Subcutaneous abdominal adipose tissue (tissue), 5 donors: Measurements from ENCODE around the gene SPACA4.

Experiments used
- H3K27ac ChIP-seq: one replicate; pipeline ENCODE4 v1.7.0; 2013; ENCODE audit warnings: low read depth, mild to moderate bottlenecking, inconsistent platforms, low read length, moderate library complexity
- H3K27me3 ChIP-seq, 5 donors: one replicate each; pipeline ENCODE4 v1.7.0; 2013; ENCODE audit warnings: low read length in 5 of 5, inconsistent platforms in 1 of 5; ENCODE audit not compliant: control insufficient read depth in 5 of 5, insufficient read depth in 4 of 5
- H3K36me3 ChIP-seq, 5 donors: one replicate each; pipeline ENCODE4 v1.7.0; 2013; ENCODE audit warnings: low read length in 5 of 5; ENCODE audit not compliant: control insufficient read depth in 5 of 5, insufficient read depth in 5 of 5
- H3K4me1 ChIP-seq, 5 donors: one replicate each; pipeline ENCODE4 v1.7.0; 2013; ENCODE audit warnings: low read length in 5 of 5, mild to moderate bottlenecking in 3 of 5, moderate library complexity in 1 of 5; ENCODE audit not compliant: control insufficient read depth in 5 of 5, insufficient read depth in 5 of 5
- H3K4me3 ChIP-seq, 5 donors: one replicate each; pipeline ENCODE4 v1.7.0; 2013; ENCODE audit warnings: low read length in 5 of 5, low read depth in 1 of 5
- H3K9ac ChIP-seq, 5 donors: one replicate each; pipeline ENCODE4 v1.7.0; 2013; ENCODE audit warnings: low read length in 5 of 5, mild to moderate bottlenecking in 4 of 5, moderate library complexity in 3 of 5
- H3K9me3 ChIP-seq, 5 donors: one replicate each; pipeline ENCODE4 v1.7.0; 2013; ENCODE audit warnings: low read length in 5 of 5; ENCODE audit not compliant: control insufficient read depth in 5 of 5
- donor health status: healthy.
- donor health status: healthy.
- donor health status: healthy.
- donor health status: healthy.
- donor health status: healthy.

Gene SPACA4

DNA sequence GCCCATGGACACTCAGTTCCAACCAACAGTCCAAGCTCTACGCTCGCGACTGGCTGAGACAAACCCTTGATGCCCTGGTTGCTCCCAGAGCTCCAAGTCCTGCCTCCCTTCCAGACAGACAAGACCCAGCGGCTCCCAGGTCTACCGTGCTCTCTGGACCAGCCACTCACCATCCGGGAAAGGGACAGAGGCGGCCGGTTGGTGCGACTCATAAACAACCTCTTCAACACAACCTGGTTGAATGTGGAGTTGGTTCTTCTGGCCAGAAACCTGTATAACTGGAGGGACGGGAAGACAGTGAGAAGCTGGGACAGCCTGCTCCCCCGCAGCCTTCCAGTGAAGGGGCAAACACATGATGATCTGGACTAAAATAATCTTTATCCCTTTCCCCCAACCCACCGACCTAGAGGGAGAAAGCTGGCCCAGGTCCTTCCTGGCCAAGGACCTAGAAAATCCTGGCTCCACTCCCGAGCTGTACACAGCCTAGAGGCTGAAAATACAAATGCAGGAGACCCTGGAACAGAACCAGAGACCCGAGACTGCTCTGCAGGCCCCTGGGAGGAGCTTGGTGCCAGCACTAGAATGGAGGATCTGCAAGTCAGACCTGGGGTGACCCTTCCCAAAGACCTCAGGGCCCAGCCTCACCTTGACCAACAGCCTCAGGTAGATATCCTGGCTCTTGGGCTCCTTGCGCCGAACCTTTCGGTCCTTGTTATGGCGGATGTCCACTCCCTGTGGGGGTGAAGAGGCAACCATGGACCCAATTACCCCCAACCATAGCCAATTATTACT, 10.8 kb downstream of the SPACA4 start:
- Histone ChIP-seq H3K4me1 (peaks cover 10 to 46% (median 35%) of the 10 kb centered on the region in 5 donors), H3K36me3 (peaks cover 0 to 32% (median 30%) of the 10 kb centered on the region in 5 donors), H3K9ac (peak overlapping the region; percentile 81 to 97 (median 88)), H3K27me3 (no peaks in the 10 kb centered on the region), H3K9me3 (no peaks in the 10 kb centered on the region), H3K4me3 (peak overlapping the region; percentile 86 to 98 (median 97)), H3K27ac (peak overlapping the region; percentile 89)

DNA sequence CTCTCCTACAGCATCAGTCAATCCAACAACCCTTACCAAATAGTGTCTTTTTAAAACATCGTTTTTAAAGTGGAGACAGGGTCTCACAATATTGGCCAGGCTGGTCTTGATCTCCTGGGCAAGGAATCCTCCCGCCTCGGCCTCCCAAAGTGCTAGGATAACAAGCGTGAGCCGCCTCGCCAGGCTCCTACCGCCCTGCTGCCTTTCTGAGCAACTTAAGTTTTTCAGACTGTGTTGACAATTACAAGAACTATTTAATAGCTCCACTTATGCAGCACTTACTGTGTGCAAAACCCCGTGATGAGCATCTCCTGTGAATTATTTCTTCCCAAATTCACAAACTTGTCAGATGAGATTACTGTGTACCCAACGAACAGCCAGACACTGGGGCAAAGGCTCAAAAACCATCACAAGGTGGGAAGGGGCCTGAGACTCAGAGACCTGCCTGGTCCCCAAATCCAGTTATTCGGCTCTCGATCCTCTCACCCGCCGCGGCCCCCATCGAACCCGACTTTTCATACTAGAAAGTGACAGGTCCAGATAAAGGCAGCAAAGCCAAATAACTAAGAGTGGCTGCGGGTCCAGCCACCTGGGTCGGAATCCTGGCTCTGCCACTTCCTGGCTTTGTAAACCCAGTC, 11.9 kb downstream of the SPACA4 start:
- H3K9ac ChIP-seq: peak overlapping the region; percentile 81 to 97 (median 88)
- H3K27me3 ChIP-seq: no peaks in the 10 kb centered on the region
- H3K4me3 ChIP-seq: peak overlapping the region; percentile 86 to 98 (median 97)
- H3K36me3 ChIP-seq: peaks cover 0 to 32% (median 30%) of the 10 kb centered on the region in 5 donors
- peak overlapping the region; percentile 89 for H3K27ac ChIP-seq
- peaks cover 11 to 55% (median 40%) of the 10 kb centered on the region in 5 donors for H3K4me1 ChIP-seq
- no peaks in the 10 kb centered on the region for H3K9me3 ChIP-seq

DNA sequence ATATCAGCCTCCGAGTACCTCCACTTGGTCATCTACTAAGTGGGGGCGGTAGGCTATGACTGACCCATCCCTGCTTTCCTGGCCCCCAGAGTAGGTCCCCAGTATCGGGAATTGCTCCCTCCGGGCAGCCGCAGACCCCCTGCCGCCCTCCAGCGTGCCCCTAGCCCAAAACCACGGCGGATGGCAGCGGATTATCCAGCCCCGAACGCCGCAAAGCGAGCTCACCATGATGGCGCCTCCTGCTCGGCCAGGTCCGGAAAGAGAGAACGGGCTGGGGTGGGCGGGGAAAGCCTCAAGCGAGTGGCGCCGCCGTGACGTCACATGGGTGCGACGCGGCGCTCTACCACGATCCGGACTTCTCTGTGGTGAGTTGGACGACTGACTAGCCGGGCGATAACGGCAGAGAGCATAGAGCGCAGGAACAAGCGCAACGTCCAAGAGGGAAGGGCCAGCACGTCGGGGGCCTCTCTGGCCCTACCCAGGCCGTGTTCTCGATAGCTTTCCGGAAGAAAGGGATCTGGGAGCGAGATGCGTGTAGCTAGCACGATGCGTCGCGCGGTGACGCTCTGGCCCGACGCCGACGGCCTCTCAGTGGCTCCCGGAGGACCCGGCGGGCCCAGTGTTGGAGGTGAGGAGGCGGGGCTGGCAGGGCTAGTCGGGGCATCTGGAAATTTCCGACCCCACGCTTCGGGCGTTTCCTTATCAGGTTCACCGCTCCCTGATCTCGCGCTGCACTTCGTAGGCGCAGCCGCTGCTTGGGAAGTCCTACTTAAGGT, 12.6 kb downstream of the SPACA4 start, which contains the start of the genes RPL18 and SPHK2:
TSS of gene RPL18 (minus strand) at position 263 of the 776 bp plus-strand sequence. CDS start at position 228, 35 bp downstream.
TSS of gene SPHK2 (plus strand) at position 591 of the 776 bp plus-strand sequence. CDS start 1,009 bp downstream, outside the sequence.
- Histone ChIP-seq H3K9ac (peak within 1 kb of the TSS; percentile 84 to 97 (median 90)), H3K27me3 (no peaks in the 10 kb centered on the region), H3K9me3 (no peaks in the 10 kb centered on the region), H3K36me3 (peaks cover 0 to 32% (median 30%) of the 10 kb centered on the region in 5 donors), H3K27ac (peak within 1 kb of the TSS; percentile 89), H3K4me1 (peaks cover 16 to 58% (median 45%) of the 10 kb centered on the region in 5 donors), H3K4me3 (peak within 1 kb of the TSS; percentile 86 to 98 (median 97))

DNA sequence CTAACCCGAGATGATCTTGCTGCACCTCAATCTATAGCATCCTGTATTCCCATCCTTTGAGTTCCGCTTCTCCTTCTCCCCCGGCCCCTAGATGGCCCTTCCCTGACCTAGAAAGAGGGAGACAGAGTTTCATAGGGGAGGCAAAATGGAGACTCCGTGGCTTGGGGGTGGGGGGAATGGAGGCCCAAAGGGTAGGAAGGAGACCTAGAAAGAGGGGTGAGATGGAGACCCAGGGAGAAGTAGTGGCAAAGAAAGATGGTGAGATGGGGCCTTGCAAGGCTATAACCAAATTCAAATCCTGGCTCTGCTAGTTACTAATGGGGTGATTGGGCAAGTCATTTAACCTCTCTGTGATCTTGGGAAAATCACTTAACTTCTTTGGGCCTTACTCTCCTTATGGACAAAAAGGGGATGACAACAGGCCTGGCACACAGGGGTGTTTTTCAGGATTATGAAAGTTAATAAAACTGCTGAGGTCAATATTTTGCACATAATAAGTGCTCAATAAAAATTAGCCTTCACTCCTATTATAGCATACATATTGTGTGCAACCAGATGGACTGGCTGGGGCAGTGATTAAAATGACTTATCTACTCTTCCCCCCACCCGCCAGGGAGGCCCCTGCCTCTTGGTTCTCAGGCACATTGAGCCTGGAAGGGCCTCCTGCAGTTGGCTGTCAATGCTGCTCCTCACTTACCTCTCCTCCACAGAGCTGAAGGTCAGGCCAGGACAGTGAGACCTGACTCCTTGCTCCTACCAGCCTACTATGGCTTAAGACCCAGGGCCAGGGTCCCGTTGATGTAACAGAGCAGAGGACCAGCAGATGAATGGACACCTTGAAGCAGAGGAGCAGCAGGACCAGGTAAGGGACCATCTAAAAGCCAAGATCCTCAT, 13.4 kb downstream of the SPACA4 start:
- H3K27ac ChIP-seq: peak overlapping the region; percentile 89
- H3K4me1 ChIP-seq: peaks cover 16 to 63% (median 52%) of the 10 kb centered on the region in 5 donors
- peak overlapping the region; percentile 70 to 95 (median 84) for H3K9ac ChIP-seq
- H3K36me3 ChIP-seq: peaks cover 0 to 29% (median 28%) of the 10 kb centered on the region in 5 donors
- peak overlapping the region; percentile 85 to 97 (median 97) for H3K4me3 ChIP-seq
- no peaks in the 10 kb centered on the region for H3K9me3 ChIP-seq
- no peaks in the 10 kb centered on the region for H3K27me3 ChIP-seq

DNA sequence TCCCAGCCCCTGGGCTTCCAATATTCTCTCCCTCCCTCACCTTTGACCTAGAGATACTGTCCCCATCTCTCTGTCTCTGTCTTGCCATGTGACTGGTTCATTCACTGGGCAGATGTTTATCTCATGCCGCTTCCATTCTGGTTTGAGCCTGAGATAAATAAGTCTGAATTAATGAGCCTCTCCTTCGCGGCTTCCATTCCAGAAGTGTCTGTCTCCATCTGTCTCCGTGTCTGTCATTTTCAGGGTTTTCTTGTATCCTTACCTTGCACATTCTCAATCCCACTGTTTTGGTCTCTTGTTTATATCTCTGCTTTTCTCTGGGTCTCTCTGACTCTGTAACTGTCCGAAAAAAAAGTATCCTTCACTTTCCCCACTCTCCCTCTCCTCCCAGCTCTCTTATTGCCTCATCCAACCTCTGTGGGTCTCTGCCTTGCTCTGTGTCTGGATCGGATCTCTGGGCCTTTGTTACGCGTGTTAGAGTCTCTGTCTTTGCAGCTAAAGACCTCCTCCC, 17.1 kb downstream of the SPACA4 start:
- Histone ChIP-seq H3K4me3 (peak overlapping the region; percentile 32 to 64 (median 59)), H3K27ac (peak overlapping the region; percentile 65), H3K9ac (peak overlapping the region; percentile 0 to 68 (median 34)), H3K9me3 (no peaks in the 10 kb centered on the region), H3K27me3 (no peaks in the 10 kb centered on the region), H3K4me1 (peaks cover 8 to 54% (median 37%) of the 10 kb centered on the region in 5 donors), H3K36me3 (peaks cover 0 to 11% (median 2%) of the 10 kb centered on the region in 5 donors)

DNA sequence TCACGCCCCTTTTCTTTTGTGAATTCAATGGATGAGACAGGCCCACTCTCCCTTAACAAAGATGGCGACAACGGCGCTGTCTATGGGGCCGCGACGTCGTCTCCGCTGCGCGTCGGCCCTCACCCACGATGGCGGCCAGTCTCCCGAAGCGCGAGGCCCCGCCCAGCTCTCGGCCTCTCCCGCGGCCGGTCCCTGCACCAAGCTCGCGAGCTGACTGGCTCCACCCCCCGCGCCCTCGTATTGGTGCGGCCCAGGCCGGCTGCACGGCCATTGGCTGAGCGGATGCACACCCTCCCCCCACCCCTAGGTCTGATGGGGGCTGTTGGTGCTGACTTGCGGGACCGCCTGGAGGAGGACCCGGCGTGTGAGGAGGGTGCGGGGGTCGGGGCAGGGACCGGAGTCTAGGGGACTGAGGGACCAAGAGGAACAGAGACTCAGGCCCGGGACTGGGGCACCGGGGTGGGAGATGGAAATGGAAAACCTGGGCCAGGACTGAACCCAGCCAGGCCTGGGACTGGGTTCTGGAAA, 17.6 kb downstream of the SPACA4 start:
- Histone ChIP-seq H3K27ac (peak overlapping the region; percentile 65), H3K27me3 (no peaks in the 10 kb centered on the region), H3K9ac (peak overlapping the region in 3 of 5 donors; percentile 34 to 76 (median 65)), H3K36me3 (peaks cover 0 to 11% (median 2%) of the 10 kb centered on the region in 5 donors), H3K9me3 (no peaks in the 10 kb centered on the region), H3K4me1 (peaks cover 7 to 57% (median 37%) of the 10 kb centered on the region in 5 donors), H3K4me3 (peak overlapping the region; percentile 53 to 64 (median 60))

DNA sequence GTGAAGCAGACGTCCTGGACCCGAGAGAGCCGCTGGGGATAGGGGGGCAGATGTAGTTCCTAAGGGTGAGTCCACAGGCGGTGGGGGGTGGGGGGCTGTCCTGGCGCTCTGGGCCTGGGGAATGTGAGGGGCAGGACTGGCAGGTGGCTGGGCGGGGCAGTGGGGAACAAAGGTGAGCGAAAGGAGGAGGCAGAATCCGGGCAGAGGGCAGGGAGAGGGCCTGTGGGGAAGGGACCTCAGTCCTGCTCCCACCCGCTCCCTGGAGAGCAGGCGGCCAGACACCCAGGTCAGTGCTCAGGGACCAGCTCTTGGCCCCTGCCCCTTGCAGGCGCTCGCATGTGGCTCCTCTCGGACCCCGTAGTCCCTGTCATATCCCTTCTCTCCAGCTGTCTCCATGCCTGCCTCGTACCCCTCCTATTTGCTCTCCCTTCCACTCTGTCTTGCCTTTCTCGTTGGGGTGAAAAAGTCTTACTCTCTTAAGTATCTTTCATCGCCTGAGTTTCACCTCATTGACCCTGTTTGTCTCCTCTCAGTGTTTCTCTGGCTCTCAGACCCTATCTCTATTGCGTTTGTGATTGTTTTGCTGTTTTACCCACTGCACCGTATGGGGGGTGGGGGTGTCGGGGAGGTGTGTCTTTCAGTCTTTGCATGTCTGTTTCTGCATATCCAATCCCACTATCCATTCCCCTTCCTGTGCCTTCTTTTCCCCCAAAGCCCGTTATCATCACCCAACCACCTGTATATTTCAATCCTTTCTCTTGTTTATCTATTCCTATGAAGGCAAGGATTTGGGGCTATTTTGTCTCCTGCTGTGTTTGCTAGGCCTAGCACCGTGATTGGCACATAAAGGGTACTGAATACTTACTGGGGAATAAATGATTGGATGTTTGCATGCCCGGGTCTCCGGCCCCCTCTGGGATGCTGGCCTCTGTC, 18.5 kb downstream of the SPACA4 start:
- Histone ChIP-seq H3K4me3 (peak overlapping the region in 4 of 5 donors; percentile 47 to 63 (median 53)), H3K4me1 (peaks cover 6 to 57% (median 31%) of the 10 kb centered on the region in 5 donors), H3K27me3 (no peaks in the 10 kb centered on the region), H3K36me3 (peaks cover 0 to 21% (median 2%) of the 10 kb centered on the region in 5 donors), H3K27ac (no peak overlapping the region), H3K9ac (peak overlapping the region in 2 of 5 donors; percentile 59 to 76), H3K9me3 (no peaks in the 10 kb centered on the region)

DNA sequence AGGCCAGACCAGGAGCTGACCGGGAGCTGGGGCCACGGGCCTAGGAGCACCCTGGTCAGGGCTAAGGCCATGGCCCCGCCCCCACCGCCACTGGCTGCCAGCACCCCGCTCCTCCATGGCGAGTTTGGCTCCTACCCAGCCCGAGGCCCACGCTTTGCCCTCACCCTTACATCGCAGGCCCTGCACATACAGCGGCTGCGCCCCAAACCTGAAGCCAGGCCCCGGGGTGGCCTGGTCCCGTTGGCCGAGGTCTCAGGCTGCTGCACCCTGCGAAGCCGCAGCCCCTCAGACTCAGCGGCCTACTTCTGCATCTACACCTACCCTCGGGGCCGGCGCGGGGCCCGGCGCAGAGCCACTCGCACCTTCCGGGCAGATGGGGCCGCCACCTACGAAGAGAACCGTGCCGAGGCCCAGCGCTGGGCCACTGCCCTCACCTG, 19.4 kb downstream of the SPACA4 start:
- Histone ChIP-seq H3K9ac (no peak overlapping the region), H3K9me3 (no peaks in the 10 kb centered on the region), H3K27ac (no peak overlapping the region), H3K36me3 (peaks cover 0 to 26% (median 3%) of the 10 kb centered on the region in 5 donors), H3K4me1 (peaks cover 6 to 62% (median 36%) of the 10 kb centered on the region in 5 donors), H3K27me3 (no peaks in the 10 kb centered on the region), H3K4me3 (no peak overlapping the region)
